H1 (cell line): Measurements from ENCODE around the gene DLK1. TPM values are rescaled to one million over a fixed set of nuclear protein-coding genes. Genes with fewer than 3 reads are reported as not detected.

ENCODE experiments used
- CHD7 ChIP-seq: fragments of 300-600 bp; sonication (generic); IDR thresholded peaks from 2 replicates; pipeline ENCODE4 v1.7.1; 2012; ENCODE audit warnings: low read length, moderate library complexity, mild to moderate bottlenecking, inconsistent platforms; ENCODE audit not compliant: insufficient replicate concordance
- CTCF ChIP-seq, 3 experiments: IDR thresholded peaks; 1 replicate in 2 of 3; 2 replicates in 1 of 3; pipeline versions ENCODE4 v1.5.1 to v1.6.1; 2011; ENCODE audit warnings: low read length in 3 of 3, mild to moderate bottlenecking in 3 of 3, inconsistent platforms in 2 of 3, low read depth in 1 of 3, moderate library complexity in 1 of 3; ENCODE audit not compliant: insufficient read depth in 1 of 3; ENCODE audit errors: control extremely low read depth in 1 of 3
- E2F6 ChIP-seq: IDR thresholded peaks from 2 replicates; pipeline ENCODE4 v1.6.1; 2012; ENCODE audit warnings: inconsistent platforms
- FOSL1 ChIP-seq: IDR thresholded peaks from 2 replicates; pipeline ENCODE4 v1.6.1; 2011; ENCODE audit warnings: mild to moderate bottlenecking, low read depth, low read length, moderate library complexity; ENCODE audit not compliant: insufficient read depth
- KDM5A ChIP-seq: fragments of 200-600 bp; IDR thresholded peaks from 2 replicates; pipeline ENCODE4 v1.7.1; 2012; ENCODE audit warnings: mild to moderate bottlenecking, low read length, inconsistent platforms, mixed read lengths
- polyA plus RNA-seq, 7 experiments: library from polyadenylated mRNA; depleted of rRNA in 3 of 7; stranded (reverse) in 5 of 7; unstranded in 2 of 7; fragments of >200 nt in 5 of 7; fragments of 200-250 nt in 2 of 7; gene quantifications; 1 replicate in 5 of 7; 2 replicates in 1 of 7; 4 replicates in 1 of 7; pipeline versions ENCODE4 v1.2.1 to v1.2.3, GENCODE V29; 2011 to 2013; ENCODE audit warnings: missing spikeins in 2 of 7, mixed read lengths in 2 of 7
- total RNA-seq: library from RNA; stranded (reverse); fragmentation: NEBNext Ultra II Directional; extraction: Animal tissue kit (Norgen Biotek cat#: 25700); gene quantifications from 2 replicates; pipeline ENCODE4 v1.2.1, GENCODE V29; 2021

The DLK1 gene
- total and polyA plus RNA-seq, 2 of the 8 experiments (the other 6 are each of a cell fraction or from before 2014, with no cell fraction given) = 1.3 to 2.4 TPM

- TF ChIP-seq CHD7 (no peak), KDM5A (no peak), CTCF (IDR thresholded peaks at IDR 0.05; ENCODE audit: control extremely low read depth in 1 of 3, insufficient read depth in 1 of 3, low read depth in 1 of 3, low read length in 3 of 3) (no peak), FOSL1 (no peak), E2F6 (no peak)
Observed at GRCh38 chr14:100687386-100687785, 39.3 kb upstream of the DLK1 start (continued).
